ENCODE data around the gene ITPR1. TPM values are rescaled to one million over a fixed set of nuclear protein-coding genes. Genes with fewer than 3 reads are reported as not detected.

ITPR1 gene
- total RNA-seq, 2 donors from 2014 or later, result 7.0 to 18.2 TPM

DNA sequence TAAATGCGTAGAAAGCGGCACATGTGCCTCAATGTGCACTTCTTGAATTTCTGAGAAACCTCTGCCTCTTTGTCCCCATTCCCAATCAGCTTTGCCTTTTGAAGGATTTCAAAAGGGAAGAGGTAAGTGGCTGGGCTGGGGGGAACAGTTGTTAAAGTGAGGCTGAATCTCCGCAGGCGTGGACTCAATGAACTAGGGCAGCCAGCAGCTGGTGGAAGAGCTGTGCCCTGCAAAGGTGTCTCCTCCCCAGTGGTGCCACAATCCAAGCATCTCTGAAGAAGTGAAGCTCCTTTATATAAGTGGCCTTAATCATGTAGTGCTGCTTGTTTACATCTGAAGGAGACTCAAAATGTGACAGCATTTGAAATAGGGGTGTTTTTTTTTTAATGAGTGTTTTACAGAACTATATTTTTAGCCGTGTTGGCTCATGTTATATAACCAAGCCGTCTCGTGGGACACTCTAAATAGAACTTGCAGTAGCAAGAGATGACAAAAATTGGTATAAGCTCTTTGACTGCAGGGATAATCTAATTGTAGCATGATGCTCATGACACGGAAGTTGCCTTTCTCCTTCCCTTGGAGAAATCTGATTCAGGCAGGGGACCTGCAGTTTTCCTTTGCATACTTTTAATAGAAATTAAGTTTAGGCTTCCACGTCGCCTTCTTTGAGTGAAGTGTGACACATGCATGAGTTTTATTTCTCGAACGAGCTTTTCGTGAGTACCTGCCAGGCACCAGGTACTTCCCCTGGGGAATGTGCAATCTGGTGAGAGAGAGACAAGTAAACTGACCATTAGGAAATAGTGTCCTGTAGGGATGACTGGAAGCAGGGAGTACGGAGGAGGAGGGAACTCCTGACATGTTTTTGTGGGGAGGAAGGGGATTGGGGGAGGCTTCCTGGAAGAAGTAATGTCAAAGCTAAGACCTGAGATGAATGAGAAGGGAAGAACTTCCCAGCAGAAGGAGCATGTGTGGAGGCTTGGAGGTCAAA is 306.4 kb downstream of the ITPR1 start:
- Histone ChIP-seq H3K4me1 (no peaks in the 10 kb centered on the region), H3K27me3 (no peaks in the 10 kb centered on the region), H3K9ac (ENCODE audit: low read depth in 2 of 2, low read length in 2 of 2) (no peak overlapping the region), H3K27ac (no peak overlapping the region), H3K36me3 (no peaks in the 10 kb centered on the region), H3K4me3 (no peak overlapping the region), H3K9me3 (no peaks in the 10 kb centered on the region)
- no peak for DNase-seq
- intact Hi-C loops (cut with DNase I), result no loop called here
- TF ChIP-seq, protein P1, sequence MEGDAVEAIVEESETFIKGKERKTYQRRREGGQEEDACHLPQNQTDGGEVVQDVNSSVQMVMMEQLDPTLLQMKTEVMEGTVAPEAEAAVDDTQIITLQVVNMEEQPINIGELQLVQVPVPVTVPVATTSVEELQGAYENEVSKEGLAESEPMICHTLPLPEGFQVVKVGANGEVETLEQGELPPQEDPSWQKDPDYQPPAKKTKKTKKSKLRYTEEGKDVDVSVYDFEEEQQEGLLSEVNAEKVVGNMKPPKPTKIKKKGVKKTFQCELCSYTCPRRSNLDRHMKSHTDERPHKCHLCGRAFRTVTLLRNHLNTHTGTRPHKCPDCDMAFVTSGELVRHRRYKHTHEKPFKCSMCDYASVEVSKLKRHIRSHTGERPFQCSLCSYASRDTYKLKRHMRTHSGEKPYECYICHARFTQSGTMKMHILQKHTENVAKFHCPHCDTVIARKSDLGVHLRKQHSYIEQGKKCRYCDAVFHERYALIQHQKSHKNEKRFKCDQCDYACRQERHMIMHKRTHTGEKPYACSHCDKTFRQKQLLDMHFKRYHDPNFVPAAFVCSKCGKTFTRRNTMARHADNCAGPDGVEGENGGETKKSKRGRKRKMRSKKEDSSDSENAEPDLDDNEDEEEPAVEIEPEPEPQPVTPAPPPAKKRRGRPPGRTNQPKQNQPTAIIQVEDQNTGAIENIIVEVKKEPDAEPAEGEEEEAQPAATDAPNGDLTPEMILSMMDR (IDR thresholded peaks at IDR 0.05), result no peak

DNA sequence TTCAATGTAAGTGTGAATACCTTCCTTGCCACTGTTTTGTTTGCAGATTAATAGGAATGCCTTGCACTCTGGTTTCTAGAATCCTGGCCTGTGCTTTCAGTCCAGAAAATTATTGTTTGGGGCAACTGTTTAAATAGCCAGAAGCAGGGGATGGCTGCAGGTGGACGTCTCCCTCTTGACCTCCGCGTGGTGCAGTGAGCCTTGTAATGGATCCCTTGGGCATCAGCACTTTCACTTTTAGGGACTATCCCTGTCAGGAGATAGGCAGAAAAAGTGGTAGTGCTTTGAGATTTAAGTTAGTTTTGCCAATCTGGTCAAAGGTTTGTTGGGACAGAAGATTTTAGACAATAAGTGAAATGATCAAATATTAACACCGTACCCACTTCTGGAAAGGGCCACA is 307.4 kb downstream of the ITPR1 start:
- Histone ChIP-seq H3K36me3 (no peaks in the 10 kb centered on the region), H3K4me3 (no peak overlapping the region), H3K4me1 (no peaks in the 10 kb centered on the region), H3K27me3 (no peaks in the 10 kb centered on the region), H3K9me3 (no peaks in the 10 kb centered on the region), H3K9ac (ENCODE audit: low read depth in 2 of 2, low read length in 2 of 2) (no peak overlapping the region), H3K27ac (no peak overlapping the region)
- TF ChIP-seq, protein P1 (IDR thresholded peaks at IDR 0.05), result no peak
- intact Hi-C loops (cut with DNase I), result no loop called here
- DNase-seq, result no peak

DNA sequence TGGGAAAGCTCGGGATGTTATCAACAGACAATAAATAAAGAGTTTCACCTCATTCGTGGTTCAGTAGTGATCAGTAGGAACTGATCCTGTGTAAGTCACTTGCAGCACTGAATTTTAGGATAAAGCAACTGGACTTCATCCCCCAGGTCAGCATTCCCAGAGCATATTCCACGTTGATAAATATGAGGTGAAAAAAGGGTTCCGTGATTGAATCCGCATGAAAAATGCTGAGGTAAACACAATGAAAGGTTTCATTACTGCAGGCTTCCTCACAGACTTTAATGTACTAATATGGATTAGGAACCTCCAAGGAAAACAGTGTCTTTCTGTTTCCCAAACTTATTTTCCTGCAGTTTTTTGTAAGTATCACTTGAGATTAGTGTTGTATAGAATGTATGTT is 308.7 kb downstream of the ITPR1 start:
- TF ChIP-seq, protein P1 (IDR thresholded peaks at IDR 0.05), result no peak
- no peaks in the 10 kb centered on the region for H3K27me3 ChIP-seq
- no peak overlapping the region for H3K9ac ChIP-seq (ENCODE audit: low read depth in 2 of 2, low read length in 2 of 2)
- intact Hi-C loops (cut with DNase I), result no loop called here
- no peak for DNase-seq
- H3K4me3 ChIP-seq, result no peak overlapping the region
- H3K36me3 ChIP-seq, result no peaks in the 10 kb centered on the region
- no peak overlapping the region for H3K27ac ChIP-seq
- no peaks in the 10 kb centered on the region for H3K4me1 ChIP-seq
- no peaks in the 10 kb centered on the region for H3K9me3 ChIP-seq

DNA sequence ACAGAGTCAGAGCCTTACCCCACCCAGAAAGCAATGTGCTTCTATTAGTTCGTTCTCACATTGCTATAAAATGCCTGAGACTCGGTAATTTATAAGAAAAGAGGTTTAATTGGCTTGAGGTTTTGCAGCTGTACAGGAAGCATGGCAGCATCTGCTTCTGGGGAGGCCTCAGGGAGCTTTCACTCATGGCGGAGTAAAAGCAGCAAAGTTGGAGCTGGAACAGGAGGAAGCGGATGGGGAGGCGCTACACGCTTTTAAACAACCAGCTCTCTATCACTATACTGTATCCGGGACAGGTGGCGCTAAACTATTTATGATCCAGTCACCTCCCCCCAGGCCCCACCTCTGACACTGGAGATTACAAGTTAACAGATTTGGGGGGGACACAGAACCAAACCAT is 309.8 kb downstream of the ITPR1 start:
- Histone ChIP-seq H3K9ac (ENCODE audit: low read depth in 2 of 2, low read length in 2 of 2) (no peak overlapping the region), H3K27ac (no peak overlapping the region), H3K27me3 (no peaks in the 10 kb centered on the region), H3K36me3 (no peaks in the 10 kb centered on the region), H3K4me3 (no peak overlapping the region), H3K9me3 (no peaks in the 10 kb centered on the region), H3K4me1 (no peaks in the 10 kb centered on the region)
- TF ChIP-seq, protein P1 (IDR thresholded peaks at IDR 0.05), result no peak
- no peak for DNase-seq
- intact Hi-C loops (cut with DNase I), result no loop called here

DNA sequence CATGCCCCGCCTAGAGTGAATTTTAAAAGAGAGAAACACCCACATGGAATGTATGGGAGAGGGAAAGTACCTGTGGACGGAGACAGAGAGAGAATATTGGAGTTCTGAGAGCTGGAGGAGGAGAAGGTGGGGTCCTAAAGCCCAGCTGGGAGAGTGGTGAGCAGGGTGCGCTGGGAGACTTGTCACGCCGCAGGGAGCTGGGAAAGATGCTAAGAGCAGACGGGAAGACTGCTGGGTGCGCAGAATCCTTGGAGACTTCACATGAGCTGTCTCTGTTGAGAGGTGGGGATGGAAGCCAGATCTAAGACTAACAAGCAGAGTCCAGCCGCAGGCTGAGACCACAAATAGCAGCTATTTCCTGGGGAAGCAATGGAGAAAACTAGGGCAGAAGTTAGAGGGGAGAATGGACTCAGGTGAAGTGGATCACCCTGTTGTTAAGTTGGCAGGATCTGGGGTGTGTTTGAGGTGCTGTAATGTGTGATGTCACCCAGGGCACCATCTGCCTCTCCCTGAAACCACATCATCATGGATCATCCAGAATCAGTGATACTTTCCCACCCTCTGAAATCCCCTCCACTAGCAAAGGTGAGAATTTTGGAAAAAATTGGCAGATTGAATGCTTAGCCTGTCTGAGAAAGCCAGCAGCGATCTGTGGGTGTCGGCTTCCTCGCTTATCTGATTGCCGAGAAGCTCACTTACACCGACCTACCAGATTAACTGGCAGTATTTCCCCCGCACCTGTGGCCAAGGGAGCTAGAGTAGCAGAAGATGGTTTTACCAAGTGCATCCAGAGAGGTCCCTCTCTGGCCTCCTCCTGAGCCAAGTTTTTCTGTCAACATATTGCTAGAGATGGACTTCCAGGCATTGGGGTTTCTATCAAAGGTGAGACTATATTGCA is 311.3 kb downstream of the ITPR1 start:
- DNase-seq, result no peak
- H3K36me3 ChIP-seq, result no peaks in the 10 kb centered on the region
- H3K9ac ChIP-seq (ENCODE audit: low read depth in 2 of 2, low read length in 2 of 2), result no peak overlapping the region
- TF ChIP-seq, protein P1 (IDR thresholded peaks at IDR 0.05), result no peak
- no peaks in the 10 kb centered on the region for H3K27me3 ChIP-seq
- intact Hi-C loops (cut with DNase I), result no loop called here
- H3K27ac ChIP-seq, result no peak overlapping the region
- H3K4me1 ChIP-seq, result no peaks in the 10 kb centered on the region
- no peak overlapping the region for H3K4me3 ChIP-seq
- H3K9me3 ChIP-seq, result no peaks in the 10 kb centered on the region
